GM23248 (cell line): ENCODE data around the gene ATG9B.

Experiments used
- EZH2 ChIP-seq: fragments of 200-600 bp; sonication (generic); IDR thresholded peaks from 2 replicates; pipeline ENCODE4 v1.6.1; 2018; ENCODE audit warnings: antibody characterized with exemption, mild to moderate bottlenecking; ENCODE audit not compliant: insufficient read depth, poor library complexity, severe bottlenecking
- EZH2phosphoT487 ChIP-seq: fragments of 200-600 bp; sonication (generic); IDR thresholded peaks from 2 replicates; pipeline ENCODE4 v1.6.1; 2018; ENCODE audit warnings: antibody characterized with exemption, moderate library complexity, mild to moderate bottlenecking, low read depth; ENCODE audit not compliant: insufficient read depth

GRCh38 chr7:150974468-150975391 is 49.6 kb downstream of the ATG9B start:
- peak; percentile 12 for TF ChIP-seq EZH2
- TF ChIP-seq EZH2phosphoT487 = no peak
